GM18507 (cell line): ENCODE results near the gene GMPPA.

Experiments
- DNase-seq: peaks from one replicate; pipeline ENCODE4 v3.0.0; 2011; ENCODE audit warnings: low read depth; ENCODE audit not compliant: insufficient read length; ENCODE audit errors: extremely low spot score
- FAIRE-seq: peaks from 2 replicates; lab custom pipeline; 2011; peaks lifted over from hg19 to GRCh38; lab: Jason Lieb, UNC

Gene GMPPA

GRCh38 chr2:219548990-219549389, 50.3 kb downstream of the GMPPA start:
- FAIRE-seq (no peak), DNase-seq (no peak)

DNA sequence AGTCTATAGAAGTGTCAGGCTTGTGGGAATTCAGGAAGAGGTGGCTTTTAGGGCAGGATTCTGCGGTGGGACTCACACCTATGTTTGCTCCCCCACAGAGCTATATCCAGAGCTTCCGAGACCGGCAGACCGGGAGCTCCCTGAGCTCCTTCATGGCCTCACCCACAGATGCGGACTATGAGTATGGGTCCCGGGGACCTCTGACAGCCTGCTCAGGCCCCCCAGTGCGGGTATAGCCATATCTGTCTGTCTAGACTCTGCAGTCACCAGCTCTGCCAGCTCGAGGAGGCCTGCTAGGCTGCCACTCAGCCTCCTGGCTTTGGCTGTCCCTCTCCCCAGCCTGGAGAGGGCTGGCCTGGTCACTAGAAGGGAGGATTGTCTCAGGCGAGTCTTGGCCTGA, 50.9 kb downstream of the GMPPA start:
- FAIRE-seq = no peak
- no peak for DNase-seq

DNA sequence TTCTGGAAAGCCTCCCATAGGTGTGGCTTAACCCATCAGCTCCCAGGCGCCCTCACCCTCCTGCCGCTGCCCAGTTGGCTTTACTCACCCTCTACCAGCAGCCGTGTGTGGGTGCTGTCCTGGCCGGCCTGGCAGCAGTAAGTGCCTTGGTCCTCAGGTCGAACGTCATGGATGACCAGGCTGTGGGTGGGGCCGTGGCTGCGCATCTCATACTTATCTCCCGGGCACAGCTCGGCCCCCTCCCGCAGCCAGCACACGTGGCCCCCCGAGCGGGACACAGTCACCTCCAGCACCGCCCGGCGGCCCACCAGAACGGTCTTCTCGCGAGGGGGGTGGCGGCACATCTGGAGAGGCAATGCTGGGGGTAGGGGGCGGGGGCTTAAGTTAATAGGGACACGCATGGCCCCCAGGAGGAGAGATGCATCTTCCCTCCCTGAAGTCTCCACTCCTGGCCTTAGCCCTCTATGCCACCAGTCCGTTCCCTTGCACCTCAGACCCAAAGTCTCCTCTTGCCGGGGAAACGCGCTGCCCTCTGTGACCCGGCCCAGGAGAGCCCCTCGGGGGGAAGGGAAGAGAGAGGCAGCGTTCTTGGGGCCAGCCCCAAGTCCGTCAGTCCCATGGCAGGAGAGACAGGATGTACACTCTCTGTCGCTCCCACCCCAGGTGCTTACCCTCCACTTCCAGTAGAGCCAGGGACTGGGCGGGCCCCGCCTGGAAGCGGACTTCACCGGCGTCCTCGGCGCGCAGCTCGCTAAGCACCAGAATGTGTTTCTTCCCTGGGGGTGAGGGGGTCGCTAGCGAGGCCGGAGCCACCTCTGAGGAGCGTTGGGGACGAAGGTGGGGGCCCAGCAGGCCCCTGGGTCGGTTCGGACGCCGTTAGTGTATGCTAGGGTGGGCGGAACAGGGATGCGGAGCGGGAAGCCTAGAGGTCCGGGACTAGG, 53.0 kb downstream of the GMPPA start:
- DNase-seq = no peak
- FAIRE-seq = no peak

- DNase-seq (peak; percentile 71), FAIRE-seq (peak; percentile 29)
Measured at GRCh38 chr2:219552382-219553167, 53.9 kb downstream of the GMPPA start.

DNA sequence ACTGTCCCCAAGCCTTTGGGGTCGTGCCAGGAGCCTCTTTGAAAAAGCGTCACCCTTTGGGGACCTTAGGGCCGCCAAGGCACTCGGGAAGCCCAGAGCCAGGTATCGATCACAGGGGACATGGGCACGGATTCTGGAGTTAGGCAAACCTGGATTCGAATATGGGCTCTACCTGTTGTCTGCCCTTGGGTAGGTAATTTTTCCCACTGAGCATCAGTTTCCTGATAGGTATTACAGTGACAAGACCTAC, 54.4 kb downstream of the GMPPA start:
- FAIRE-seq = no peak
- no peak for DNase-seq

- DNase-seq (no peak), FAIRE-seq (no peak)
Measured at GRCh38 chr2:219553463-219553963, 54.8 kb downstream of the GMPPA start.

GRCh38 chr2:219554350-219554749, 55.7 kb downstream of the GMPPA start:
- FAIRE-seq = no peak
- DNase-seq = no peak

DNA sequence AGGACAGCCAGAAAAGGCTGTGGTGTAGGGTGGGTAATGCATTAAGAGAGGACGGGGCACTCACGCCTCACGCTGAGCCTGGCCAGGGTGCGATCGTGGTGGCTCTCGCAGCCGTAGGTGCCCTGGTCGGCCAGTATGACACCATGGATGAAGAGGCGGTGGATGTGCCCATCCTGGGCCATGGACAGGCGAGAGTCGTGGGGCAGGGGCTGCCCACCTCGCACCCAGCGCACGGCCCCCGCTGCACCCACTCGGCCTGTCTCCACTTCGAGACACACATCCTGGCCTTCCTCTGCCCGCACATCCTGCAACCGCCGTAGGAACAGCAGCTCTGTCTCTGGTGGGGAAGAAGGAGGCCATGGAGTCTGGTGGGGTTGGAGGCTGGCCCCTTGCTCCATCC, 57.3 kb downstream of the GMPPA start:
- no peak for FAIRE-seq
- no peak for DNase-seq

DNA sequence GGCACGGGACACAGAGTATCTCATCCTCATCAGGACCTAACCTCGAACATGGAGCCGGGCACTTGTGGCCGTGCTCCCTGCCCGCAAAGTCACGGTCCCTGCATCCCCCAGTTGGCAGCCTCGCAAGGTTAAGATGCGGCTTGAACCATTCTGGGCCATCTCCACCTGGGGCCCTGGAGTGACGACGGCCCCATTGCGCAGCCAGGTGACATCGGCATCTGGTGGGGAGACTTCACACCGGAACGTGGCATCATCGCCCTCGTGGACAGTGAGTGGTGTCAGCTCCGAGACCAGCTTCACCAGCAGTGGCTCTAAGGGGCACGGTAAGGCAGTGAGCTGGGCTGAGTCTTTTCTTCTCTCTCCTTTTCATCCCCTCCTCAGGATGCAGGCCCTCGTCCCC, 57.7 kb downstream of the GMPPA start:
- no peak for FAIRE-seq
- no peak for DNase-seq
